ENCODE results near the gene IL1R1.
"Not testable (repeated sequence)": the region's sequence is repeated elsewhere in the genome, so short reads cannot be mapped to it uniquely, and the experiment has no call there.

IL1R1 gene

DNA sequence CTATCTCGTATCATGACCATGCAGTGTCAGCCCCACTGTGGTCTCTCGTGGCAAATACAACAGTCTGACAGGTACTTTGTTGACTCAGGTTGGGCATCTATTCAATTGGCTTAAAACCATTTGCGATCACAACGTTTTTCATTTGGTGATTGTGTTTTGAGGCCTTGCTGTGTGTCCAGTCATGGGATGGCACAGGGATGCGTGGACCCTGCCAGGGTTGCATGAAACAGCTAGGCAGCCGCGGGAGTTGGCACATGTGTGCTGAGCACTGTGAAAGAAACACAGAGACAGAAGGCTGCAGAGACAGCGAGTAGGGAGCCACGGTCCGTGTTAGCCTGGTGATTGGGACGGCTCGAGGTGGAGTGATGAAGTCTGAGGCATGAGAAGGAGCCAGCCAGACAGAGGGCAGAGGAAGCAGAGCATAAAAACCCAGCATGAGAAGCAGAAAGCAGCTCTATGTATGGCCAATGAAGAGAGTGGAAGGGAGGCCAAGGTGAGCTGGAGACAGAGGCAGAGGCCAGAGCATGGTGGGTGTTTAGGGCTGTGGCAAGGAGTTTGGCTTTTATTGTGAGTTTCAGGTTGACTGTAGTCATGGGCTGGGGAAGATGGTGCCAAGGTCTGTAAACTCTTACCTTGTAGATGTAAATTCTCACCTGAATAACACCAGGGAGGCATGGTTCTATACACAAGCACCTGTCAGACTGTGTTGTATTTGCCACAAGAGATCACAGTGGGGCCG, 31.8 kb upstream of the IL1R1 start:
- DNase-seq: no peak

- peak; percentile 51 for DNase-seq
These were observed 30.7 kb upstream of the IL1R1 start for GRCh38 chr2:102111823-102112222.

DNA sequence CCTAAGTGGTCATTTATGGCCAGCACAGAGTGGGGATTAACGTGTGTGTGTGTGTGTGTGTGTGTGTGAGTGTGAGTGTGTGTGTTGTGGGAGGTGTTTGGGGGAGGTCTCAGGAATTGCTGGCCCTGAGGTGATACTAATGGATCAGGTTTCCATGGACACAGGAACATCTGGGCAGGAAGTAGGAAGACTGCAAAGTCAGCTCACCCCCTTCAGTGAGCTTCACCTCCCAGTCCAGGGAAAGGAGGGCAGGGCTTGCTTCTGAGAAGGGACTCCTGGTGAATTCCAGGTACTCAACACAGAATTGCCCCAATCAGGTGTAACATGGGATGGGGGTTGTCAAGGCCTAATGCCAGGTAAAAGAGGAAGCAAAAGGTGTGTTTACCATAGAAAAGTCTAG, 30.3 kb upstream of the IL1R1 start:
- DNase-seq: no peak

DNA sequence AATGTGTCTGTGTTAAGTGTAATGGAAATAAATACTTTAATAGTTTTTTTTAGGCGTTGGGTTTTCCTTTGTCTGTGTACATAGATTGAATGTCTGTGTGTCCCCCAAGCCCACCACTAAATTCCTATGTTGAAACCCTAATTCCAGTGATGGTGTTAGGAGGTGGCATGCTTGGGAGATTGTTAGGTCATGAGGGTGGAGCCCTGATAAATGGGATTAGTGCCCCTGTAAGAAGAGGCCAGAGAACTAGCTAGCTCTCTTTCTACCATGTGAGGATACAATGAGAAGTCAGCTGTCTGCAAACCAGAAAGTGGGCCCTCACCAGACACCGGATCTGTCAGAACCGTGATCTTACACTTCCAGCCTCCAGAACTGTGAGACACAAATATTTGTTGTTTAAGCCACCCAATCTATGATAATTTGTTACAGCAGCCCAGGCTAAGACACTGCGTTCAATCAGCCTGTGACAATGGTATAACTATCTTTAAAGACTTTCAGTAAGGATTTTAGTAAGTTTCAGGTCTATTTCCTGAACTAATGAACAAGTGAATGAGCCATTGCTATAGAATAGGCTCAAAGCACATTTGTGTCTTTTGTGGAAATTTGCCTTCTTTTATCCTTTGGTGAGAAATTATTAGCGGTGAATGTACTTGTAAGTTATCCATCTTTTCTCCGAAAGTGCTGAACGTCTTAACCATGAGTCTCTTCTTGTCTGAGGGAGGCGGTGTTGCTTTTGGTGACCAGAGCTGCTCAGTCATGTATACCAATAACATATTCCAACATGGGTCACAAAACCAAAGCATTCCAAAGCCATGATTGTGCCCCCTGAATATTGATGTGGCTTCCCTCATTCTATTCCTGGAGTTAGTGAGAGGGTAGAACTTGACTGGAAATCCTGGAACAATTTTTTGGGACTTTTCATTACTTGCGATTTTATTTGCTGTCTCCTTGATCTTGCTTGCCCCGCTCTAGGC, 29.6 kb upstream of the IL1R1 start:
- peak; percentile 88 for DNase-seq

- peak; percentile 92 for DNase-seq
These were observed 28.2 kb upstream of the IL1R1 start for GRCh38 chr2:102114290-102114721.

DNA sequence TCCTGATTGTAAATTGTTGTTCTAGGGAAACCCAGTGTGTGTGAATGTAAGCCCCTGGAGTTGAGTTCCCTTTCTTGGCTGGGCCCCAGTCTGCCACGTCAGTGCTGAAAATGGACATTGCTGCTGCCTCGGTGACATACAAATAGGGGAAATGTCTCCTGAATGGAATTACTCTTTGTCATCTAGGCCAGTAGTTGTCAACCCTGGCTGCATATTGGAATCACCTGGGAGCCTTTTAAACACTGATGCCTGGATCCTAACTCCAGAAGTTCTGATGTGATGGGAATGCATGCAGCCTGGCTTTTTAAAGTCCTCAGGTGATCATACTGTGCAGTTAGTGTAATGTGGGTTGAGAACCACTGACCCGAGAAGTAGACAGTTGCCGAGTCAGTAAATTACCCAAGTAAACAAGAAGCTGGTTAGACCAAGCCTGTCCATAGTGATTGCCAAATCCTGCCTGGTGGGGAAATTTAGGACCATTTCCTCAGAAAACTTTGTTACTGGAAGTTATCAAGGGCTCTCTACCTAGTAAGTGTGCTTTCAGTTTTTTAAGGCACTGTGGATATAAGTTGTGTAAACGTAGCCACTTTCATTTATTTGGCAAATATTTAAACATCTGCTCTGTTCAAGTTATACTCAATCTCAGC, 27.6 kb upstream of the IL1R1 start:
- no peak for DNase-seq

- no peak for DNase-seq
These were observed 25.7 kb upstream of the IL1R1 start for GRCh38 chr2:102116630-102117471.

- DNase-seq: no peak
These were observed 25.1 kb upstream of the IL1R1 start for GRCh38 chr2:102117472-102117858.

GRCh38 chr2:102119255-102119654, 23.3 kb upstream of the IL1R1 start:
- DNase-seq: no peak

DNA sequence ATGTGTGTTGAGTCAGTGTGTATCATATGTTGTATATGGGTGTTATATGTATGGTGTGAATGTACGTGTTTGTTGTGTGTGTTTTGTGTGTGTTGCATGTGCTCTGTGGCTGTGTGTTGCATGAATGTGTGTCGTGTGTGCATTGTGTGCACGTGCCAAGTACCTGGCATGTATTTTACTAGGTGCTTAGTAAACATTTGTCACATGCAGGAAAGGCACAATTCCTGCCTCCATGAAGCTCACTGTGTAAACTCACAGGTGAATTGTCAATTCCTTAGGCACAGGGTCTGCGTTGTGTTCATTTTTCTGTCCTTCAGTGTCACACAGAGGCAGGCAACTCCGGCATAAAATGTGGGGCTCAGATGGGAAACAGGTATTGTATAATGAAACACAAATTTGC, 22.3 kb upstream of the IL1R1 start:
- DNase-seq: no peak

DNA sequence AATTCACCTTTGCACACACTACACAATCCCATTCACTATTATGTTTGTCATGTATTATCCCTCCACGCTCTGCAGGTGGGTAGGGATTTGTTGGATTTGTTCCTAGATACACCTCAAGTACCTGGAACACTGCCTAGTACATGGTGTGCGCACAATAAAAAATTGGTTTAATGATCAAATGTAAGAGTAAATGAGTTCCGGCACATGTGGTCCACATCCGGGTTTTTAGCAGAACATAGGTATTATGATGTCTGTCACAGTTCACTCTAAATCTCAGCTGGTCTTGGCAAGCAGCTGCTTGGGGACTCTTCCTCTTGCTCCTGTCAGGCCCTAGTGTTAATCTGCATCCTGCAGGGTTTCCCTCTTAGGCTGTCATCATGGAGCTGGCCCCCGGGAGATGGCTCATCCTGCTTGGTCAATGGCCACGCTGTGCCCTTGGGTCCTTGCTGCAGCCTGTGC, 21.8 kb upstream of the IL1R1 start:
- no peak for DNase-seq

GRCh38 chr2:102122115-102122514, 20.4 kb upstream of the IL1R1 start:
- DNase-seq: peak; percentile 92

- no peak for DNase-seq
These were observed 19.6 kb upstream of the IL1R1 start for GRCh38 chr2:102122909-102123308.

- DNase-seq: not testable (repeated sequence)
These were observed 18.1 kb upstream of the IL1R1 start for GRCh38 chr2:102124421-102124820.

DNA sequence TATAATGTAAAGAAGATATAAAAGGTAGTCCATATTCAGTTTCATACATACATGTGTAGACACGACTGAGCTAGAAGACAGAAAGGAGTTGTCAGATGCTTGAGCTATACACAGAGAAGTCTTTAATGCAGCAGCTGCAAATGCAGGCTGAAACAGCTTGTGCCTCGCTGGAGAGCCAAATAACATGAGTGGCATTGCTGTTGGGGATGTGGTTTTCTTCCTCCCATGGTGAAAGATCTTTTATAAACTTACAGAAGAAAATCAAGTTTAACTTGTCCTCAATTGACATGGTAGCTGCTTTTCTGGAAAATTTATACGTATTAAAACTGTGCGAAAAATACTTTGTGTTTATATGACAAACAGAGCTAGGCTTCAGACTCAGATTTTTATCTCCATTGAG, 16.4 kb upstream of the IL1R1 start:
- DNase-seq: no peak

GRCh38 chr2:102126660-102127059, 15.9 kb upstream of the IL1R1 start:
- DNase-seq: no peak

DNA sequence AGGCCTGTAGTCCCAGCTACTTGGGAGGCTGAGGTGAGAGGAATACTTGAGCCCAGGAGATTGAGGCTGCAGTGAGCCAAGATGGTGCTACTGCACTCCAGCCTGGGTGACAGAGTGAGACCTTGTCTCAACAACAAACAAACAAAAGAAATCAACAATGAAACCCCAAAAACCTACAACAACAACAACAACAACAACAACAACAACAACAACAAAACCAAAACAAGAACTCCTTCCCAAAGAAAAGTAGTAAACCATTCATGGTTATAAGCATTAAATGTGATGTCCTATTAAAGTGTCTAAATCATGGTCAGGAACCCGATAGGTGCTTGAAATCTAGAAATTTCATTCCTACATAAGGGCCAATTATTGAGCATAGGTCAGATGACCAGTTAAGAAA, 13.5 kb upstream of the IL1R1 start:
- no peak for DNase-seq

DNA sequence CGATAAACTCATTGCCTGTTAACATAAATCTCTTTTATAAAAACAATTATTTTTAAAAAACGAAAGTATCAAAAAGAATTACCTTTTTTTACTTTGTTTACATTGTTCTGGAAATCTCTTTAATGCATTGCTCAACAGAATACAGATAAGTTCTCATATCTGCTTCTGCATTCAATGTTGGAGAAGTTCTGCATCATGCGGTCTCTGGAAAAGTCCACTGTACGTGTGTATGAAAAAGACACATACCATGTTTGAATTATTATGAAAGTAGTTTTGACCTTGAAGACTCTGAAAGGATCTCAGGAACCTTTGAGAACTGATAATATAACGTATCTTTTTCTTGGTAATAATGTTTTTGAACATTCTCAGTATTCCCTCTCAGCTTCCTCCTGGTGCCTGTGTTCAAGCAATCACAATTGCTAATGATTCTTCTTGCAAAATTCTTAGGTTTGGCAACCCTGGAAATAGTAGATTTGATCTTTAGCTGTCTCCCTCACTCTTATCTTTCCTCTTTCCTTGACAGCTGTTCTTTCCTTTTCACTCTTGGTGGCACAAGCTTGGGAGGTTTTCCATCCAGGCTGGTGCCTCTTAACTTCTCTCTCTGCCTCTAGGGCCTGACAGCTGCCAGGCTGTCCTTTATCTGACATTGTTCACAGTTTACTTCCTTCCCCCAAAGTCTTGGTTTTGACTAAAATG, 12.4 kb upstream of the IL1R1 start:
- DNase-seq: no peak

DNA sequence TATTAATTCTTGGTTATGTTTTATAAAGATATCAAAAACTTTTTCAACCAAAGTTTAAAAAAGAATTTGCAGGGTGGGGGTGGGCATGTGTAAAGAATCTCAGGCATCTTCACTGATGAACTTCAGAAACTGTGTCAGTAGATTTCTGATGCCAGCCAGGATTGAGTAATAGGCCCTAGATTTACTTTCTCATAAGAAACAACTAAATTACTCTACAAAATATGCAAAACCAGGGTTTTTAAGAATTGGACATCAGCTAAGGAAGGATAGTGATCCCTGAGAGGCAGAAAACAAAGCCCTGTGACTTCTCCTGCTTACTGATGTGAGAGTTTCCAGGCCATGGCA, 11.9 kb upstream of the IL1R1 start:
- no peak for DNase-seq

DNA sequence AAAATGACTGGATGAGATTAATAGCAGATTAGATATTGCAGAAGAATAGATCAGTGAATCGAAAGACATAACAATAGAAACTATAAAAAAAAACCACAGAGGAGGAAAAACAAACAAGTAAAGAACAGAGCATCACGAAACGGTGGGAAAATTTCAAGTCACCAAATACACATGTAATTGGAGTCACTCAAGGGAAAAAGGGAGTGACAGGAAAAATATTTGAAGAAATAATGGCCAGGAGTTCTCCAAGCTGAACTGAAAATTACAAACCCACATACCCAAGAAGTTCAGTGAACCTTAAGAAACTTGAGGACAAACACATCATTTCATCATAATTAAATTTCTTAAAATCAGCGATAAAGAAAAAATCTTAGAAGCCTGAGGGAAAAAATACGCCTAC, 11.0 kb upstream of the IL1R1 start:
- DNase-seq: no peak

DNA sequence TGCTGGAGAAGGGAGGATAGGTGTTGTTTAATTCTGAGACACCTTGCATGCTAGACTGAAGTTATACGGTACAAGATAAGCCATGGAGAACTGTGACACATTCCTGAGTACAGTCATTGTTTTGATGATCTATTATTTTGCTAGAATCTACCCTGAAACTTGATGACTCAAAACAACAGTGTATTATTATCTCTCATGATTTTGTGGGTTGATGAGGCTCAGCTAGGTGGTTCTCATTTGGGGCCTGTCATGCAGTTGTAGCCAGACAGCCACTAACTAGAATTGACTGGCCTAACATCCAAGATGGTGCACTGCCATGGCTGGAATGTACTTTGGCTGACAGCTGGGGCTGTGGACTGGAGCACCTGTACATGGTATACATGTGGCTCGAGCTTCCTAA, 5.4 kb upstream of the IL1R1 start:
- DNase-seq: no peak

DNA sequence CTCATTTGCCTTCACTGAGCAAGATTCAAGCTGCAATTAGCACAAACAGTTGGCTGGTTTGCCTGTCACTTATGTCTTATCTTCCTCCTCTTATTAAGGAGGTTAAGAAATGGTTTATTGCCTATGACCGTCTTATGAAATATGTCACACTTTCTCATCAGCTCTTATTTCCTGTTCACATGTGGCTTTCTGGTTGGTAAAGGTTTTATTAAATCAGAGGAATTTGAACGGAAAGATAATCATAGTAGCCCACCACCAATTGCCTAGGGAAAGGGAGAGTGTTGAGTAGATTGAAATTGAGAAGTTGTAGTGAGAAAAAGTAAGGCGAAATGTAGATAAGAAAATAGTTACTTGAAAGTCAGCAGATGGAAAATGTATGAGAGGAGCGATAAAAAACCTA, 4.2 kb upstream of the IL1R1 start:
- no peak for DNase-seq
